ENCODE data around the gene CNTNAP5. TPM values are rescaled to one million over a fixed set of nuclear protein-coding genes. Genes with fewer than 3 reads are reported as not detected.

The CNTNAP5 gene
- total RNA-seq, 1 experiment from 2014 or later, result not detected

GRCh38 chr2:124327303-124327702 is 302.2 kb downstream of the CNTNAP5 start:
- TF ChIP-seq CTCF (IDR thresholded peaks at IDR 0.05; ENCODE audit: unreplicated experiment), result no peak
- BruUV-seq (replicated peaks), result no TSS peak
- Mint-ChIP-seq H3K9me3 (ENCODE audit: unreplicated experiment) (peaks cover 7% of the 10 kb centered on the region), H3K27ac (ENCODE audit: low read depth, unreplicated experiment) (no peak overlapping the region), H3K27me3 (ENCODE audit: insufficient read depth, unreplicated experiment) (no peaks in the 10 kb centered on the region), H3K4me3 (ENCODE audit: unreplicated experiment) (no peak overlapping the region), H3K4me1 (ENCODE audit: insufficient read depth, unreplicated experiment) (peaks cover 10% of the 10 kb centered on the region), H3K36me3 (ENCODE audit: insufficient read depth, unreplicated experiment) (peaks cover 12% of the 10 kb centered on the region)
- intact Hi-C loops (cut with micrococcal nuclease), result loop anchor here (10.0 kb wide), 1 partner anchor 487 kb away; no protein-coding TSS in a partner anchor
- no peak for DNase-seq (ENCODE audit: unreplicated experiment)
- ChIA-PET POLR2A (no interaction called here), CTCF (no interaction called here)

- peaks cover 11% of the 10 kb centered on the region for H3K36me3 Mint-ChIP-seq (ENCODE audit: insufficient read depth, unreplicated experiment)
- peaks cover 6% of the 10 kb centered on the region for H3K4me1 Mint-ChIP-seq (ENCODE audit: insufficient read depth, unreplicated experiment)
- ChIA-PET CTCF (no interaction called here), POLR2A (interaction anchor here (1.2 kb wide), 1 partner anchor 25 kb away, joined by 4 read pairs; no protein-coding TSS in a partner anchor)
- no peak for TF ChIP-seq CTCF (IDR thresholded peaks at IDR 0.05; ENCODE audit: unreplicated experiment)
- BruUV-seq (replicated peaks), result no TSS peak
- intact Hi-C loops (cut with micrococcal nuclease), result loop anchor here (10.0 kb wide), 1 partner anchor 486 kb away; no protein-coding TSS in a partner anchor
- H3K27ac Mint-ChIP-seq (ENCODE audit: low read depth, unreplicated experiment), result no peak overlapping the region
- H3K27me3 Mint-ChIP-seq (ENCODE audit: insufficient read depth, unreplicated experiment), result no peaks in the 10 kb centered on the region
- no peak for DNase-seq (ENCODE audit: unreplicated experiment)
- no peak overlapping the region for H3K4me3 Mint-ChIP-seq (ENCODE audit: unreplicated experiment)
- H3K9me3 Mint-ChIP-seq (ENCODE audit: unreplicated experiment), result peaks cover 7% of the 10 kb centered on the region
Observed at GRCh38 chr2:124328397-124328796, 303.3 kb downstream of the CNTNAP5 start.

- Mint-ChIP-seq H3K36me3 (ENCODE audit: insufficient read depth, unreplicated experiment) (no peaks in the 10 kb centered on the region), H3K27me3 (ENCODE audit: insufficient read depth, unreplicated experiment) (no peaks in the 10 kb centered on the region), H3K27ac (ENCODE audit: low read depth, unreplicated experiment) (peak overlapping the region; percentile 44), H3K9me3 (ENCODE audit: unreplicated experiment) (peaks cover 7% of the 10 kb centered on the region), H3K4me1 (ENCODE audit: insufficient read depth, unreplicated experiment) (peaks cover 6% of the 10 kb centered on the region), H3K4me3 (ENCODE audit: unreplicated experiment) (no peak overlapping the region)
- intact Hi-C loops (cut with micrococcal nuclease), result no loop called here
- CTCF ChIA-PET, result interaction anchor here (0.5 to 0.6 kb wide), 3 partner anchors 52 to 1193 kb away, joined by 3 to 4 read pairs (median 3); no protein-coding TSS in a partner anchor
- DNase-seq (ENCODE audit: unreplicated experiment), result no peak
- POLR2A ChIA-PET, result no interaction called here
- BruUV-seq (replicated peaks), result no TSS peak
- TF ChIP-seq CTCF (IDR thresholded peaks at IDR 0.05; ENCODE audit: unreplicated experiment), result no peak
Observed at GRCh38 chr2:124333784-124334183, 308.7 kb downstream of the CNTNAP5 start.

GRCh38 chr2:124335058-124335457 is 310.0 kb downstream of the CNTNAP5 start:
- no peaks in the 10 kb centered on the region for H3K27me3 Mint-ChIP-seq (ENCODE audit: insufficient read depth, unreplicated experiment)
- CTCF ChIA-PET, result interaction anchor here (0.6 kb wide), 1 partner anchor 29 kb away, joined by 6 read pairs; no protein-coding TSS in a partner anchor
- no peak overlapping the region for H3K27ac Mint-ChIP-seq (ENCODE audit: low read depth, unreplicated experiment)
- DNase-seq (ENCODE audit: unreplicated experiment), result no peak
- peaks cover 18% of the 10 kb centered on the region for H3K9me3 Mint-ChIP-seq (ENCODE audit: unreplicated experiment)
- BruUV-seq (replicated peaks), result no TSS peak
- H3K36me3 Mint-ChIP-seq (ENCODE audit: insufficient read depth, unreplicated experiment), result no peaks in the 10 kb centered on the region
- intact Hi-C loops (cut with micrococcal nuclease), result no loop called here
- no peak overlapping the region for H3K4me3 Mint-ChIP-seq (ENCODE audit: unreplicated experiment)
- H3K4me1 Mint-ChIP-seq (ENCODE audit: insufficient read depth, unreplicated experiment), result peaks cover 14% of the 10 kb centered on the region
- no peak for TF ChIP-seq CTCF (IDR thresholded peaks at IDR 0.05; ENCODE audit: unreplicated experiment)
- POLR2A ChIA-PET, result no interaction called here
